ENCODE results near the gene FER. TPM values are rescaled to one million over a fixed set of nuclear protein-coding genes. Genes with fewer than 3 reads are reported as not detected.

The FER gene
- polyA plus RNA-seq, 3 donors: 2.4 to 14.7 (median 6.2) TPM

- WGBS (ENCODE audit: insufficient coverage): no CpG with 5 or more reads among the region's 3 CpGs
- Mint-ChIP-seq H3K27ac (no peak overlapping the region), H3K4me1 (no peaks in the 10 kb centered on the region)
Measured at GRCh38 chr5:108700930-108701329, 46.8 kb upstream of the FER start.

GRCh38 chr5:108702546-108702945 is 45.2 kb upstream of the FER start:
- no peak overlapping the region for H3K4me2 ChIP-seq (replicated peaks; ENCODE audit: extremely low read depth, low read length, poor library complexity, severe bottlenecking)
- no peaks in the 10 kb centered on the region for H3K4me1 Mint-ChIP-seq
- H3K4me3 ChIP-seq (replicated peaks in 1 of 3; ENCODE audit: low read depth in 2 of 3, low read length in 3 of 3): no peak overlapping the region
- H3K9ac ChIP-seq (ENCODE audit: insufficient read depth, low read length, poor library complexity, severe bottlenecking): no peak overlapping the region
- WGBS (ENCODE audit: insufficient coverage): 100% methylated on average over 2 of the region's 5 CpGs
- intact Hi-C loops (cut with micrococcal nuclease): no loop called here
- no peak for DNase-seq
- H3K36me3 ChIP-seq (replicated peaks in 1 of 2; ENCODE audit: control insufficient read depth in 1 of 2, insufficient read depth in 2 of 2, low read length in 2 of 2): no peaks in the 10 kb centered on the region
- H3K27ac ChIP-seq (ENCODE audit: low read depth in 1 of 2, low read length in 2 of 2): no peak overlapping the region
- H3K36me3 Mint-ChIP-seq: no peaks in the 10 kb centered on the region
- H3K4me3 Mint-ChIP-seq: no peak overlapping the region
- no peaks in the 10 kb centered on the region for H3K4me1 ChIP-seq (ENCODE audit: control insufficient read depth in 1 of 2, insufficient read depth in 2 of 2, low read length in 2 of 2)
- H4K20me1 ChIP-seq (ENCODE audit: insufficient read depth, low read length): no peaks in the 10 kb centered on the region
- H3K27me3 Mint-ChIP-seq (ENCODE audit: low read depth in 3 of 3): peaks cover 0 to 3% (median 1%) of the 10 kb centered on the region in 3 donors
- no peak overlapping the region for H3K27ac Mint-ChIP-seq
- TF ChIP-seq, protein P1, sequence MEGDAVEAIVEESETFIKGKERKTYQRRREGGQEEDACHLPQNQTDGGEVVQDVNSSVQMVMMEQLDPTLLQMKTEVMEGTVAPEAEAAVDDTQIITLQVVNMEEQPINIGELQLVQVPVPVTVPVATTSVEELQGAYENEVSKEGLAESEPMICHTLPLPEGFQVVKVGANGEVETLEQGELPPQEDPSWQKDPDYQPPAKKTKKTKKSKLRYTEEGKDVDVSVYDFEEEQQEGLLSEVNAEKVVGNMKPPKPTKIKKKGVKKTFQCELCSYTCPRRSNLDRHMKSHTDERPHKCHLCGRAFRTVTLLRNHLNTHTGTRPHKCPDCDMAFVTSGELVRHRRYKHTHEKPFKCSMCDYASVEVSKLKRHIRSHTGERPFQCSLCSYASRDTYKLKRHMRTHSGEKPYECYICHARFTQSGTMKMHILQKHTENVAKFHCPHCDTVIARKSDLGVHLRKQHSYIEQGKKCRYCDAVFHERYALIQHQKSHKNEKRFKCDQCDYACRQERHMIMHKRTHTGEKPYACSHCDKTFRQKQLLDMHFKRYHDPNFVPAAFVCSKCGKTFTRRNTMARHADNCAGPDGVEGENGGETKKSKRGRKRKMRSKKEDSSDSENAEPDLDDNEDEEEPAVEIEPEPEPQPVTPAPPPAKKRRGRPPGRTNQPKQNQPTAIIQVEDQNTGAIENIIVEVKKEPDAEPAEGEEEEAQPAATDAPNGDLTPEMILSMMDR (IDR thresholded peaks at IDR 0.05): no peak
- H3K9me3 ChIP-seq (replicated peaks in 1 of 2; ENCODE audit: control insufficient read depth in 1 of 2, insufficient read depth in 1 of 2, low read length in 2 of 2): no peaks in the 10 kb centered on the region
- peaks cover 0 to 5% (median 0%) of the 10 kb centered on the region in 7 donors for H3K9me3 Mint-ChIP-seq
- no peak overlapping the region for H2AFZ ChIP-seq (ENCODE audit: insufficient read depth, low read depth, low read length, poor library complexity, severe bottlenecking)
- H3K79me2 ChIP-seq (ENCODE audit: insufficient read depth, low read length): no peaks in the 10 kb centered on the region
- no peaks in the 10 kb centered on the region for H3K27me3 ChIP-seq (ENCODE audit: control insufficient read depth in 2 of 2, insufficient read depth in 2 of 2, low read length in 2 of 2)

More at GRCh38 chr5:108700930-108701329, 46.8 kb upstream of the FER start:
- no peak for DNase-seq
- Histone ChIP-seq H3K9ac (ENCODE audit: insufficient read depth, low read length, poor library complexity, severe bottlenecking) (no peak overlapping the region), H4K20me1 (ENCODE audit: insufficient read depth, low read length) (no peaks in the 10 kb centered on the region), H3K79me2 (ENCODE audit: insufficient read depth, low read length) (no peaks in the 10 kb centered on the region), H3K4me2 (replicated peaks; ENCODE audit: extremely low read depth, low read length, poor library complexity, severe bottlenecking) (no peak overlapping the region), H3K27me3 (ENCODE audit: control insufficient read depth in 2 of 2, insufficient read depth in 2 of 2, low read length in 2 of 2) (no peaks in the 10 kb centered on the region), H3K27ac (ENCODE audit: low read depth in 1 of 2, low read length in 2 of 2) (no peak overlapping the region), H3K4me1 (ENCODE audit: control insufficient read depth in 1 of 2, insufficient read depth in 2 of 2, low read length in 2 of 2) (no peaks in the 10 kb centered on the region), H2AFZ (ENCODE audit: insufficient read depth, low read depth, low read length, poor library complexity, severe bottlenecking) (peak overlapping the region; percentile 30), H3K36me3 (replicated peaks in 1 of 2; ENCODE audit: control insufficient read depth in 1 of 2, insufficient read depth in 2 of 2, low read length in 2 of 2) (no peaks in the 10 kb centered on the region), H3K9me3 (replicated peaks in 1 of 2; ENCODE audit: control insufficient read depth in 1 of 2, insufficient read depth in 1 of 2, low read length in 2 of 2) (no peaks in the 10 kb centered on the region), H3K4me3 (replicated peaks in 1 of 3; ENCODE audit: low read depth in 2 of 3, low read length in 3 of 3) (no peak overlapping the region)
- H3K27me3 Mint-ChIP-seq (ENCODE audit: low read depth in 3 of 3): peaks cover 0 to 3% (median 1%) of the 10 kb centered on the region in 3 donors
- H3K36me3 Mint-ChIP-seq: no peaks in the 10 kb centered on the region
- H3K4me3 Mint-ChIP-seq: no peak overlapping the region
- TF ChIP-seq, protein P1 (IDR thresholded peaks at IDR 0.05): no peak
- peaks cover 0 to 5% (median 0%) of the 10 kb centered on the region in 7 donors for H3K9me3 Mint-ChIP-seq
- intact Hi-C loops (cut with micrococcal nuclease): no loop called here

Measured in CD14-positive monocyte (primary cell).